Mucosa of stomach (tissue), 1 donor: ENCODE data around the gene PLPP2.

ENCODE experiments used
- H3K27me3 ChIP-seq: one replicate; pipeline ENCODE4 v1.7.0; 2013; ENCODE audit warnings: mild to moderate bottlenecking, low read length; ENCODE audit not compliant: control insufficient read depth, insufficient read depth
- H3K36me3 ChIP-seq: one replicate; pipeline ENCODE4 v1.7.0; 2013; ENCODE audit warnings: low read length; ENCODE audit not compliant: control insufficient read depth, insufficient read depth
- H3K4me1 ChIP-seq: one replicate; pipeline ENCODE4 v1.7.0; 2013; ENCODE audit warnings: mild to moderate bottlenecking, low read length; ENCODE audit not compliant: control insufficient read depth, insufficient read depth
- H3K4me3 ChIP-seq: one replicate; pipeline ENCODE4 v1.7.0; 2013; ENCODE audit warnings: low read length
- H3K9ac ChIP-seq: one replicate; pipeline ENCODE4 v1.7.0; 2013; ENCODE audit warnings: mild to moderate bottlenecking, low read length, moderate library complexity
- H3K9me3 ChIP-seq: one replicate; pipeline ENCODE4 v1.7.0; 2013; ENCODE audit warnings: mild to moderate bottlenecking, low read length, moderate library complexity; ENCODE audit not compliant: control insufficient read depth
- donor health status: Pancreatic carcinoma.

Gene PLPP2

GRCh38 chr19:291006-291521 lies at the start of gene PLPP2:
PLPP2 (minus strand) TSS chr19:291403; CDS start chr19:291336, 67 bp downstream.
- H3K4me3 ChIP-seq: peak within 1 kb of the TSS; percentile 21
- H3K27me3 ChIP-seq: peaks cover 32% of the 10 kb centered on the region
- H3K9ac ChIP-seq: peak within 1 kb of the TSS; percentile 72
- H3K9me3 ChIP-seq: no peaks in the 10 kb centered on the region
- peaks cover 37% of the 10 kb centered on the region for H3K4me1 ChIP-seq
- H3K36me3 ChIP-seq: no peaks in the 10 kb centered on the region

GRCh38 chr19:340620-341385 lies 49.6 kb upstream of the PLPP2 start:
- Histone ChIP-seq H3K27me3 (no peaks in the 10 kb centered on the region), H3K9me3 (no peaks in the 10 kb centered on the region), H3K4me3 (no peak overlapping the region), H3K9ac (no peak overlapping the region), H3K4me1 (peaks cover 25% of the 10 kb centered on the region), H3K36me3 (no peaks in the 10 kb centered on the region)

- H3K36me3 ChIP-seq: no peaks in the 10 kb centered on the region
- no peaks in the 10 kb centered on the region for H3K27me3 ChIP-seq
- peaks cover 20% of the 10 kb centered on the region for H3K4me1 ChIP-seq
- no peak overlapping the region for H3K4me3 ChIP-seq
- no peak overlapping the region for H3K9ac ChIP-seq
- H3K9me3 ChIP-seq: no peaks in the 10 kb centered on the region
These were observed 48.2 kb upstream of the PLPP2 start for GRCh38 chr19:339262-339887.

GRCh38 chr19:338421-338820 lies 47.2 kb upstream of the PLPP2 start:
- Histone ChIP-seq H3K9ac (no peak overlapping the region), H3K36me3 (no peaks in the 10 kb centered on the region), H3K9me3 (no peaks in the 10 kb centered on the region), H3K4me1 (peaks cover 17% of the 10 kb centered on the region), H3K27me3 (no peaks in the 10 kb centered on the region), H3K4me3 (no peak overlapping the region)

GRCh38 chr19:336067-336614 lies 44.9 kb upstream of the PLPP2 start:
- H3K4me1 ChIP-seq: no peaks in the 10 kb centered on the region
- no peaks in the 10 kb centered on the region for H3K27me3 ChIP-seq
- no peaks in the 10 kb centered on the region for H3K9me3 ChIP-seq
- no peak overlapping the region for H3K4me3 ChIP-seq
- peaks cover 2% of the 10 kb centered on the region for H3K36me3 ChIP-seq
- H3K9ac ChIP-seq: no peak overlapping the region

- Histone ChIP-seq H3K4me1 (no peaks in the 10 kb centered on the region), H3K36me3 (peaks cover 8% of the 10 kb centered on the region), H3K9ac (no peak overlapping the region), H3K27me3 (no peaks in the 10 kb centered on the region), H3K9me3 (no peaks in the 10 kb centered on the region), H3K4me3 (no peak overlapping the region)
These were observed 44.4 kb upstream of the PLPP2 start for GRCh38 chr19:335486-336066.

- Histone ChIP-seq H3K27me3 (no peaks in the 10 kb centered on the region), H3K36me3 (peaks cover 8% of the 10 kb centered on the region), H3K9ac (no peak overlapping the region), H3K4me1 (no peaks in the 10 kb centered on the region), H3K4me3 (no peak overlapping the region), H3K9me3 (no peaks in the 10 kb centered on the region)
These were observed 43.9 kb upstream of the PLPP2 start for GRCh38 chr19:335072-335471.

GRCh38 chr19:334296-335071 lies 43.3 kb upstream of the PLPP2 start:
- Histone ChIP-seq H3K4me1 (no peaks in the 10 kb centered on the region), H3K9ac (no peak overlapping the region), H3K9me3 (no peaks in the 10 kb centered on the region), H3K27me3 (no peaks in the 10 kb centered on the region), H3K4me3 (no peak overlapping the region), H3K36me3 (peaks cover 8% of the 10 kb centered on the region)

GRCh38 chr19:330503-330902 lies 39.3 kb upstream of the PLPP2 start:
- Histone ChIP-seq H3K4me1 (no peaks in the 10 kb centered on the region), H3K36me3 (peaks cover 25% of the 10 kb centered on the region), H3K9ac (no peak overlapping the region), H3K9me3 (no peaks in the 10 kb centered on the region), H3K4me3 (no peak overlapping the region), H3K27me3 (no peaks in the 10 kb centered on the region)

GRCh38 chr19:329876-330275 lies 38.7 kb upstream of the PLPP2 start:
- no peaks in the 10 kb centered on the region for H3K9me3 ChIP-seq
- H3K9ac ChIP-seq: no peak overlapping the region
- H3K4me1 ChIP-seq: no peaks in the 10 kb centered on the region
- no peak overlapping the region for H3K4me3 ChIP-seq
- H3K36me3 ChIP-seq: peaks cover 25% of the 10 kb centered on the region
- H3K27me3 ChIP-seq: no peaks in the 10 kb centered on the region

GRCh38 chr19:328025-328505 lies 36.9 kb upstream of the PLPP2 start:
- no peaks in the 10 kb centered on the region for H3K9me3 ChIP-seq
- no peak overlapping the region for H3K4me3 ChIP-seq
- H3K4me1 ChIP-seq: no peaks in the 10 kb centered on the region
- H3K9ac ChIP-seq: no peak overlapping the region
- H3K36me3 ChIP-seq: peaks cover 25% of the 10 kb centered on the region
- no peaks in the 10 kb centered on the region for H3K27me3 ChIP-seq
